GM06990 (cell line): Measurements from ENCODE around the gene GALNT18.

Experiments
- DNase-seq: peaks from one replicate; pipeline ENCODE4 v3.0.0-alpha.2; 2011; ENCODE audit not compliant: insufficient read length; ENCODE audit errors: extremely low read depth
- H3K27me3 ChIP-seq: replicated peaks from 2 replicates; pipeline ENCODE4 v1.6.0; 2011; ENCODE audit warnings: low read length; ENCODE audit not compliant: control insufficient read depth, insufficient read depth
- H3K36me3 ChIP-seq: 2 replicates; pipeline ENCODE4 v1.5.1; 2011; ENCODE audit warnings: low read length; ENCODE audit not compliant: control insufficient read depth, insufficient read depth
- H3K4me3 ChIP-seq: replicated peaks from 2 replicates; pipeline ENCODE4 v1.5.1; 2011; ENCODE audit warnings: low read depth, mild to moderate bottlenecking, control low read depth, low read length
- TF ChIP-seq, protein P1 (sequence below): IDR thresholded peaks from 2 replicates; pipeline ENCODE4 v1.5.1; 2011; ENCODE audit warnings: low read length, control low read depth, mild to moderate bottlenecking, inconsistent platforms; ENCODE audit not compliant: insufficient read depth, poor library complexity, severe bottlenecking

The GALNT18 gene

DNA sequence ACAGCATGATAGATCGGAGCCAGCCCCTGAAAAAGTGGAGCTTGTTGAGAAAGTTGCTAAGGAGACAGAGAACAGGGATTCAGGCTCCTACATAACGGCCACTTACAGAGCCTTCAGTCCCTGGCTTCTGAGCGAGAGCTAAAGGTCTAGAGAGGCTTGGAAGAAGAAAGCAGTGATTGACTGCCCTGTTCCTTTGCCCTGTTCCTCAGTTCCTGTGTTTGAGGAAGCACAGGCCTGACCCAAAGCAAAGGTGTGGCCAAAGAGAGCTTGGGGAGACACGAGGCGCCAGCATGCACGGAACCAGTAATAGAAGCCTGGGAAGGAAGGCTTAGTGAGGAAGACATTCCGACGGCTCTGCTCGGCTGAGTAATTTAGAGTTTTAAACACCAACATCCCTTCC is 194.7 kb downstream of the GALNT18 start:
- no peak for DNase-seq
- Histone ChIP-seq H3K27me3 (no peaks in the 10 kb centered on the region), H3K4me3 (no peak overlapping the region), H3K36me3 (no peaks in the 10 kb centered on the region)
- TF ChIP-seq, protein P1, sequence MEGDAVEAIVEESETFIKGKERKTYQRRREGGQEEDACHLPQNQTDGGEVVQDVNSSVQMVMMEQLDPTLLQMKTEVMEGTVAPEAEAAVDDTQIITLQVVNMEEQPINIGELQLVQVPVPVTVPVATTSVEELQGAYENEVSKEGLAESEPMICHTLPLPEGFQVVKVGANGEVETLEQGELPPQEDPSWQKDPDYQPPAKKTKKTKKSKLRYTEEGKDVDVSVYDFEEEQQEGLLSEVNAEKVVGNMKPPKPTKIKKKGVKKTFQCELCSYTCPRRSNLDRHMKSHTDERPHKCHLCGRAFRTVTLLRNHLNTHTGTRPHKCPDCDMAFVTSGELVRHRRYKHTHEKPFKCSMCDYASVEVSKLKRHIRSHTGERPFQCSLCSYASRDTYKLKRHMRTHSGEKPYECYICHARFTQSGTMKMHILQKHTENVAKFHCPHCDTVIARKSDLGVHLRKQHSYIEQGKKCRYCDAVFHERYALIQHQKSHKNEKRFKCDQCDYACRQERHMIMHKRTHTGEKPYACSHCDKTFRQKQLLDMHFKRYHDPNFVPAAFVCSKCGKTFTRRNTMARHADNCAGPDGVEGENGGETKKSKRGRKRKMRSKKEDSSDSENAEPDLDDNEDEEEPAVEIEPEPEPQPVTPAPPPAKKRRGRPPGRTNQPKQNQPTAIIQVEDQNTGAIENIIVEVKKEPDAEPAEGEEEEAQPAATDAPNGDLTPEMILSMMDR: no peak

DNA sequence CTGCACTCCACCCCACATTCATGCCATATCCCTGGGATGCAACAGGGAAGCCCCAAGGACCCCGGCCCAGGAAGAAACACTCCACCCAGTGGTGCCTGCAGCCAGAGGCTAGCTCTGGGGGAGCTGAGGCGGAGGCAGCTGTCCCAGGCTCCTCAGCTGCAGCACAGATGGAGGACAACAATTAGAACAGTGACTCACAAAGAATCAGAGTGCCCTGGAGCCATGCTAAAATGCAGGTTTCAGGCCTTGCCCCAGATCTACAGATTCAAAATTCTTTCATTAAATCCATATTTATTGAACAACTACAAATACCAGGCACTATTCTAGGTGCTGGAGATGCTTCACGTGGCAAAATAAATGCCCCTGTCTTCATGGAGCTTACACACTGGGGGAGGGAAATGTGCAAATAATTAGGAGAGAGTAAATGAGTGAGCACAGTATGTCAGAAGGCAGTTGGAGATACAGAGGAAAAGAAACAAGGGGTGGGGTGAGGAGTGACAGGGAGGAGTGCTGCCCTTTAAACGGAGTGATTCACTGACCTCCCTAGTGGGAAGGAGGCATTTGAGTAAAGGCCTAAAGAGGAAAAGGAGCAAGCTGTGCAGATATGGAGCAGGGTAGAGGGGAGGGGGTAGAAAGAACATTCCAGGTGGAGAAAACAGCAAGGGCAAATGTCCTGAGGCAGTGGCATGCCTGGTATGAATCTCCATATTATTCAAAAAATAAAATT is 195.4 kb downstream of the GALNT18 start:
- Histone ChIP-seq H3K27me3 (no peaks in the 10 kb centered on the region), H3K4me3 (no peak overlapping the region), H3K36me3 (no peaks in the 10 kb centered on the region)
- DNase-seq: no peak
- TF ChIP-seq, protein P1: no peak

DNA sequence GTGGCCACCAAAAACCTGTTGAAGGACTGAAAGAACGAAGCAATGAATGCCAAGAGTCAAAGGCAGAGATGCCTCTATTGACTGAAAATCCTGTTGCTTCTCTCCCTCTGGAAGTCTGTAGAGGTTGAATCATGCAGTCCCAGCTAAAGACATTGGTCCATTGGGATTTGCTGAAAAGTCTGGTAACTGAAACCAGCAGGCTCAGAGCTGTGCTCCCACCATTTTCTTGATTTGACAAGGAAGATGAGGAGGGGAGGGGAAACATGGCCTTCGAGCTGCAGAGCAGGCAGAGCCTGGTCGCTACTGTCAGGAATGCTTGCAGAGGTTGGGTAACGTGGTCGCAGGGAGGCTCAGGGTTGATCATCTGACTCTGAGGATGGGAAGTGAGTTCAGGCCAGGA is 196.0 kb downstream of the GALNT18 start:
- TF ChIP-seq, protein P1: no peak
- no peaks in the 10 kb centered on the region for H3K36me3 ChIP-seq
- no peaks in the 10 kb centered on the region for H3K27me3 ChIP-seq
- no peak for DNase-seq
- H3K4me3 ChIP-seq: no peak overlapping the region

DNA sequence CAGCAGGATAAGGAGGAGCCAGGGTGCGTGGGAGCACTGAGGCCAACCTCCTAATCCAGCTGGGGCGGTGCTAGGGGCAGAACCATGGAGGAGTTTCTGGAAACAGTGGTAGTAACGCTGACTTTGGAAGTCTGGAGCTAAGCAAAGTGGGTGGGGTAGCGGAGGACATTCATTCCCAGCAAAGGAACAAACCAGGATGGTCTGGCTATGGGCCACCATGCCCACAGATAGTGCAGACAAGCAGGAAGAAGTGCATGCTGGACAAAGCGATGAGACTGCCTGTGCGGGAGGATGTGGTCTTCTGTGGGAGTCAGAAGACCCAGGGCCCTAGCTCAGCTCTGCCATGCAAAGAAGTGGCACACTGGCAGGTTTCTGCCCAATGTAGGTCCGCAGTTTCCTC is 197.1 kb downstream of the GALNT18 start:
- no peak overlapping the region for H3K4me3 ChIP-seq
- no peaks in the 10 kb centered on the region for H3K36me3 ChIP-seq
- TF ChIP-seq, protein P1: no peak

DNA sequence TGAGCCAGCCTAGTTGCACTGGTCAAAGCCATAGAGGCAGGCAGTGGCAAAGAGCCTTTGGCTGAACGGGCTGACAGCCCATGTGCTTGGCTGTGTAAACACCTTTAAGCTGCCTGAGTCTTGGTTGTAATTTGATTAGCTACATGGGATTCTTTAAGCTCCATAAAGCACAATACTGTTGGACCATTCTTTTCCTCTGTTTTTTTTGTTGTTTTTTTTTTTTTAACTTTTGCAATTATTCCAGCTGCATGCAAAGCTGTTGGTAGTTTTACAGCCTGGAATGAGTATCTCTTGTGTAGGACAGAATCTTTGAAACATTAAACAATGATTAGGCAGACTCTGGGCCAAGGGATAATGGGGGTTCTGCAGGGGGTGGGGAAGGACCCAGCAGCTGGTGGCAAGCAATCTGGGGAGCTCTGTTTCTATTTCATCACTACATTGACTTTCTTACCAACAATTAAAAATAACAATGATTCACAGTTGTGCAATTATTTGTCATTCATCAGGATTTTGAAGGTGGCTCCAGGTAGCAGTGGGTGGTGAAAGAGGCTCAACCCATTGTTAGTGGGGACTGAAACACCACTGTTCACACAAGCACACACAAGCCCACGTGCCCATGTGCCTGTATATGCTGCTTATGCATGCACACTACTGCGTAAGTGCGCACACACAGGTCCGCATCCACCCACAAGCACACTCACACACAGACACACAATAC is 199.2 kb downstream of the GALNT18 start:
- Histone ChIP-seq H3K4me3 (no peak overlapping the region), H3K27me3 (no peaks in the 10 kb centered on the region), H3K36me3 (no peaks in the 10 kb centered on the region)
- no peak for DNase-seq
- TF ChIP-seq, protein P1: no peak

More for the DNA sequence above, 197.1 kb downstream of the GALNT18 start:
- no peak for DNase-seq
- H3K27me3 ChIP-seq: no peaks in the 10 kb centered on the region
